Glutamatergic neuron (in vitro differentiated cells): ENCODE results near the gene POLG2. TPM values are rescaled to one million over a fixed set of nuclear protein-coding genes. Genes with fewer than 3 reads are reported as not detected.
A peak's percentile ranks its signal among the peaks of the same experiment; 100 is the strongest.

Experiments
- DNase-seq: peaks from one replicate; pipeline ENCODE4 v3.0.0; 2022
- H3K27ac Mint-ChIP-seq: one replicate; pipeline ENCODE4 v1.8.0; 2020; ENCODE audit warnings: mild to moderate bottlenecking, mixed read lengths, inconsistent platforms; ENCODE audit not compliant: unreplicated experiment
- H3K27me3 Mint-ChIP-seq: one replicate; pipeline ENCODE4 v1.8.0; 2020; ENCODE audit warnings: mild to moderate bottlenecking, moderate library complexity, mixed read lengths, inconsistent platforms; ENCODE audit not compliant: unreplicated experiment
- H3K36me3 Mint-ChIP-seq: one replicate; pipeline ENCODE4 v1.8.0; 2020; ENCODE audit warnings: mild to moderate bottlenecking, mixed read lengths, inconsistent platforms; ENCODE audit not compliant: unreplicated experiment
- H3K4me1 Mint-ChIP-seq: one replicate; pipeline ENCODE4 v1.8.0; 2020; ENCODE audit warnings: mild to moderate bottlenecking, low read depth, mixed read lengths, inconsistent platforms; ENCODE audit not compliant: unreplicated experiment
- H3K4me3 Mint-ChIP-seq: one replicate; pipeline ENCODE4 v1.8.0; 2020; ENCODE audit warnings: mild to moderate bottlenecking, mixed read lengths, inconsistent platforms; ENCODE audit not compliant: unreplicated experiment
- H3K9me3 Mint-ChIP-seq: one replicate; pipeline ENCODE4 v1.8.0; 2020; ENCODE audit warnings: mild to moderate bottlenecking, moderate library complexity, mixed read lengths, inconsistent platforms; ENCODE audit not compliant: unreplicated experiment
- total RNA-seq: library from RNA; stranded (reverse); fragmentation: NEBNext Ultra II Directional; extraction: Animal tissue kit (Norgen Biotek cat#: 25700); gene quantifications from one replicate; pipeline ENCODE4 v1.2.1, GENCODE V29; 2021; ENCODE audit not compliant: unreplicated experiment
- TF ChIP-seq, protein P1 (sequence below): fragments of 200-600 bp; sonication (generic); IDR thresholded peaks from one replicate; pipeline ENCODE4 v1.5.0; 2021; ENCODE audit not compliant: partially characterized antibody, unreplicated experiment

POLG2 gene
- total RNA-seq, 1 donor from 2014 or later = 25.7 TPM

- H3K4me3 Mint-ChIP-seq = peak overlapping the region; percentile 9
- H3K27me3 Mint-ChIP-seq = peaks cover 20% of the 10 kb centered on the region
- H3K27ac Mint-ChIP-seq = no peak overlapping the region
- peaks cover 22% of the 10 kb centered on the region for H3K9me3 Mint-ChIP-seq
- TF ChIP-seq, protein P1, sequence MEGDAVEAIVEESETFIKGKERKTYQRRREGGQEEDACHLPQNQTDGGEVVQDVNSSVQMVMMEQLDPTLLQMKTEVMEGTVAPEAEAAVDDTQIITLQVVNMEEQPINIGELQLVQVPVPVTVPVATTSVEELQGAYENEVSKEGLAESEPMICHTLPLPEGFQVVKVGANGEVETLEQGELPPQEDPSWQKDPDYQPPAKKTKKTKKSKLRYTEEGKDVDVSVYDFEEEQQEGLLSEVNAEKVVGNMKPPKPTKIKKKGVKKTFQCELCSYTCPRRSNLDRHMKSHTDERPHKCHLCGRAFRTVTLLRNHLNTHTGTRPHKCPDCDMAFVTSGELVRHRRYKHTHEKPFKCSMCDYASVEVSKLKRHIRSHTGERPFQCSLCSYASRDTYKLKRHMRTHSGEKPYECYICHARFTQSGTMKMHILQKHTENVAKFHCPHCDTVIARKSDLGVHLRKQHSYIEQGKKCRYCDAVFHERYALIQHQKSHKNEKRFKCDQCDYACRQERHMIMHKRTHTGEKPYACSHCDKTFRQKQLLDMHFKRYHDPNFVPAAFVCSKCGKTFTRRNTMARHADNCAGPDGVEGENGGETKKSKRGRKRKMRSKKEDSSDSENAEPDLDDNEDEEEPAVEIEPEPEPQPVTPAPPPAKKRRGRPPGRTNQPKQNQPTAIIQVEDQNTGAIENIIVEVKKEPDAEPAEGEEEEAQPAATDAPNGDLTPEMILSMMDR = no peak
- DNase-seq = no peak
- H3K4me1 Mint-ChIP-seq = peaks cover 36% of the 10 kb centered on the region
- H3K36me3 Mint-ChIP-seq = peaks cover 11% of the 10 kb centered on the region
Observed at GRCh38 chr17:64500862-64501765, 4.3 kb upstream of the POLG2 start.

DNA sequence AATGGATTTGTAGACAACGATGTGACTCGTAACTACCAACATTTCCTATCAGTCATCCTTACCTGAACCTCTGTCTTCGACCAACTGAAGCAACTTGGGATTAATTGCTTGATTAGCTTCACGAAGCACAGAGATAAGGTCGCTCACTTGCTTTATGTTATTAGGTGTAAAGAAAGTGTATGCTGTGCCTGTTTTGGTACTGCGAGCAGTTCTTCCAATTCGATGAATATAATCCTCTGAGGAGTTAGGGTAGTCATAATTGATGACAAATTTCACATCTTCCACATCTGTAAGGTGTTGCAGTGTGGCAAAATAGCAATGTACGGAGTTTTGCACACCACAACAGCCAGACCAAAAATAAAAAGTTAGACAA is 3.6 kb upstream of the POLG2 start:
- peak overlapping the region; percentile 9 for H3K4me3 Mint-ChIP-seq
- peaks cover 14% of the 10 kb centered on the region for H3K27me3 Mint-ChIP-seq
- peaks cover 39% of the 10 kb centered on the region for H3K4me1 Mint-ChIP-seq
- H3K27ac Mint-ChIP-seq = no peak overlapping the region
- H3K36me3 Mint-ChIP-seq = peaks cover 7% of the 10 kb centered on the region
- peaks cover 20% of the 10 kb centered on the region for H3K9me3 Mint-ChIP-seq
- TF ChIP-seq, protein P1 = no peak
- no peak for DNase-seq

GRCh38 chr17:64499805-64500486 is 3.1 kb upstream of the POLG2 start:
- peaks cover 16% of the 10 kb centered on the region for H3K9me3 Mint-ChIP-seq
- peaks cover 38% of the 10 kb centered on the region for H3K4me1 Mint-ChIP-seq
- H3K27me3 Mint-ChIP-seq = peaks cover 10% of the 10 kb centered on the region
- peak overlapping the region; percentile 7 for H3K4me3 Mint-ChIP-seq
- TF ChIP-seq, protein P1 = no peak
- H3K36me3 Mint-ChIP-seq = peaks cover 4% of the 10 kb centered on the region
- DNase-seq = no peak
- H3K27ac Mint-ChIP-seq = peak overlapping the region; percentile 43

GRCh38 chr17:64498308-64499203 is 1.7 kb upstream of the POLG2 start:
- H3K9me3 Mint-ChIP-seq = peaks cover 10% of the 10 kb centered on the region
- peaks cover 4% of the 10 kb centered on the region for H3K27me3 Mint-ChIP-seq
- H3K4me1 Mint-ChIP-seq = peaks cover 31% of the 10 kb centered on the region

More at GRCh38 chr17:64498308-64499203, 1.7 kb upstream of the POLG2 start:
- peak overlapping the region; percentile 35 for H3K27ac Mint-ChIP-seq
- TF ChIP-seq, protein P1 = no peak
- DNase-seq = no peak
- no peaks in the 10 kb centered on the region for H3K36me3 Mint-ChIP-seq
- H3K4me3 Mint-ChIP-seq = peak overlapping the region; percentile 78
